K562 (cell line): ENCODE data around the gene SGMS1. TPM values are rescaled to one million over a fixed set of nuclear protein-coding genes. Genes with fewer than 3 reads are reported as not detected.
A peak's percentile ranks its signal among the peaks of the same experiment; 100 is the strongest.

Experiments used
- ARNT ChIP-seq, 2 experiments: fragments of 450-650 bp; IDR thresholded peaks; 2 replicates each; pipeline ENCODE4 v1.6.1; 2016; ENCODE audit warnings: mild to moderate bottlenecking in 1 of 2
- CHD4 ChIP-seq: fragments of 200-600 bp; sonication (generic); IDR thresholded peaks from 3 replicates; pipeline ENCODE4 v1.6.1; 2012; ENCODE audit warnings: low read depth, mild to moderate bottlenecking, mixed read lengths, low read length, inconsistent platforms; ENCODE audit not compliant: insufficient read depth, insufficient replicate concordance, poor library complexity, severe bottlenecking
- ETS1 ChIP-seq: conservative IDR thresholded peaks from 2 replicates; pipeline ENCODE4 v1.6.1; 2011; ENCODE audit warnings: low read depth, mild to moderate bottlenecking, low read length; ENCODE audit not compliant: control insufficient read depth
- ID3 ChIP-seq, 2 experiments: fragments of 250-450 bp in 1 of 2; fragments of 450-650 bp in 1 of 2; sonication (Bioruptor Pico) in 1 of 2; IDR thresholded peaks; 2 replicates each; pipeline versions ENCODE4 v1.6.1 to v1.8.0; 2016 to 2021; ENCODE audit warnings: mild to moderate bottlenecking in 2 of 2, moderate library complexity in 2 of 2, missing compliant biosample characterization in 1 of 2, missing genetic modification characterization in 1 of 2
- JUN ChIP-seq, 2 experiments: sonication (generic) in 1 of 2; formaldehyde crosslinking in 1 of 2; IDR thresholded peaks; 2 replicates each; pipeline versions ENCODE4 v1.6.1 to v1.8.0; 2012 to 2022; ENCODE audit warnings: borderline replicate concordance in 2 of 2, mild to moderate bottlenecking in 2 of 2, improper control_type of control experiment in 1 of 2, low read depth in 1 of 2, low read length in 1 of 2, missing genetic modification reagents in 1 of 2
- MTA3 ChIP-seq: fragments of 450-650 bp; formaldehyde crosslinking; IDR thresholded peaks from 2 replicates; pipeline ENCODE4 v1.6.1; 2017; ENCODE audit warnings: mild to moderate bottlenecking, borderline replicate concordance
- NONO ChIP-seq, 2 experiments: fragments of 200-400 bp in 1 of 2; fragments of 450-650 bp in 1 of 2; formaldehyde crosslinking in 1 of 2; IDR thresholded peaks; 2 replicates each; pipeline ENCODE4 v1.6.1; 2017; ENCODE audit warnings: low read depth in 2 of 2, mild to moderate bottlenecking in 2 of 2, moderate library complexity in 2 of 2, low read length in 1 of 2
- NR2C1 ChIP-seq, 2 experiments: fragments of 450-650 bp; IDR thresholded peaks; 2 replicates each; pipeline ENCODE4 v1.6.1; 2017; ENCODE audit warnings: mild to moderate bottlenecking in 2 of 2, antibody characterized with exemption in 1 of 2, inconsistent platforms in 1 of 2, missing compliant biosample characterization in 1 of 2, missing genetic modification characterization in 1 of 2
- RBBP5 ChIP-seq: fragments of 200-600 bp; sonication (generic); IDR thresholded peaks from 2 replicates; pipeline ENCODE4 v1.6.1; 2012; ENCODE audit warnings: borderline replicate concordance, mild to moderate bottlenecking, low read length, control low read depth, inconsistent platforms; ENCODE audit not compliant: insufficient read depth, poor library complexity, severe bottlenecking
- TFAP4 ChIP-seq: sonication (generic); formaldehyde crosslinking; IDR thresholded peaks from 2 replicates; pipeline ENCODE4 v1.8.0; 2022; ENCODE audit warnings: missing genetic modification reagents, mild to moderate bottlenecking, moderate library complexity, borderline replicate concordance
- polyA plus RNA-seq, 8 experiments: library from polyadenylated mRNA; depleted of rRNA in 4 of 8; stranded (reverse) in 5 of 8; unstranded in 3 of 8; fragments of >200 nt; fragmentation: Nextera tagmentation in 2 of 8; fragmentation: Illumina TruSeq in 1 of 8; extraction: Ambion mirVana in 2 of 8; extraction: Trizol in 1 of 8; gene quantifications; 2 replicates each; pipeline versions ENCODE4 v1.2.1 to v1.2.3, GENCODE V29; 2011 to 2014; ENCODE audit warnings: inconsistent platforms in 1 of 8, missing spikeins in 1 of 8
- total RNA-seq, 7 experiments: library from RNA; depleted of rRNA in 6 of 7; stranded (reverse); fragments of >200 nt in 6 of 7; fragmentation: Illumina TruSeq in 2 of 7; extraction: Trizol in 2 of 7; gene quantifications; 2 replicates each; pipeline versions ENCODE4 v1.2.1 to v1.2.3, GENCODE V29; 2011 to 2021; ENCODE audit warnings: low replicate concordance in 1 of 7
- TF ChIP-seq, protein P1 (sequence below): fragments of 250-450 bp; sonication (Bioruptor Pico); IDR thresholded peaks from 2 replicates; pipeline ENCODE4 v1.8.0; 2022; ENCODE audit warnings: moderate library complexity, mild to moderate bottlenecking, inconsistent platforms
- TF ChIP-seq, protein P2 (sequence below), 2 experiments: fragments of 450-650 bp; IDR thresholded peaks; 2 replicates each; pipeline ENCODE4 v1.6.1; 2018; ENCODE audit warnings: mild to moderate bottlenecking in 2 of 2, low read depth in 1 of 2; ENCODE audit not compliant: partially characterized antibody in 2 of 2
- TF ChIP-seq, protein P3 (sequence below): sonication (generic); formaldehyde crosslinking; IDR thresholded peaks from 2 replicates; pipeline ENCODE4 v1.8.0; 2022; ENCODE audit warnings: missing genetic modification reagents, mild to moderate bottlenecking, borderline replicate concordance

Gene SGMS1
- total and polyA plus RNA-seq, 9 of the 15 experiments (the other 6 are each of a cell fraction or from before 2014, with no cell fraction given): 22.6 to 232 (median 82.2) TPM

DNA sequence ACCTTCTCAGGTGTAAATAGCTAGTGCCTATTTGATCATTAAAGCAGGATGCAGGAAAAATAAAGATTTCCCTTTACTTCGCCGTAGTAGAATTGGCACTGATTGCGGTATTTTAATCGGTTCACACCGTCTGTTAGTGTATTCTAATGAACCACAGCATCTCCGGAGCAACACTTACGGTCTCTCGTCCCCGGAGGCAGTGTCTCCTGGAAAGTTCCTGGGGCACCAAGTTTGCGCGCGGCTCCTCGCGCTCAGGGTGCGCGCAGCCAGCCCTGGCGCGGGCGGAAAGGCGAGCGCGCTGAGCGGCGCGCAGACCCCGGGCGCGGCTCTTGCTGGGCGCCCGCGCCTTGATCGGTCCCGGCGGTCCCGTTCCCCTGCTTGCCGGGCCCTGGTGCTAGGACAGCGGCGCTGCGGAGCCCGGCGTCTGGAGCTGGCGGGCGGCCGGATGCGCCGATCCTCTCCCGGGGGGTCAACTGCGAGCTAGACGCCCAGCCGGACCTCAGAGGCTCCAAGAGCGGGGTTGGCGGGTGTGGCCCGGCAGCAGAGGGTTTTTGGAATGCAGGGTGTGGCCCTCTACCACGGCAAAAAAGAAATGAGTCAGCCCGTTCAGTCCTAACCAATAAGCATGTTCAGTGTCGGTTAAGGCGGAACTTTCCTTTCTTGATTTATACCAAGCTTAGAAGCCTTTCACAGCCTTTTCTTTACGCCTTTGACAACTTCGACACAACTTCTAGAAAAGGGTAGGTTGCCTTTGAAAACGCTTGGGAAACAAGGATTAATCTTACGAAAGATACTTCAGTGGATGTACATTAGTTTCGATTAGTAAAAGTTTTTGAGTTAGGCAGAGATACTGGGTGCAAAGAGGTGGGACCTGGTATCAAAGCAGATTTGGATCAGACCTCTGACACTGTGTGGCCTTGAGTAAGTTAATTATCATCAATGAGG is 205.6 kb downstream of the SGMS1 start (continued):
- no peak; the same call in 1 of the 2 replicates for TF ChIP-seq ETS1
- TF ChIP-seq MTA3: peak; percentile 74; the same call in 1 of the 2 replicates
- TF ChIP-seq, protein P1, sequence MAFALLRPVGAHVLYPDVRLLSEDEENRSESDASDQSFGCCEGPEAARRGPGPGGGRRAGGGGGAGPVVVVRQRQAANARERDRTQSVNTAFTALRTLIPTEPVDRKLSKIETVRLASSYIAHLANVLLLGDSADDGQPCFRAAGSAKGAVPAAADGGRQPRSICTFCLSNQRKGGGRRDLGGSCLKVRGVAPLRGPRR (CRISPR knock-in tag): 0 out of 2 replicates have a peak, but pooled peaks have one; percentile 23
- no peak for TF ChIP-seq NR2C1 (IDR thresholded peaks at IDR 0.05)
- TF ChIP-seq NR2C1 (tag; IDR thresholded peaks at IDR 0.05): no peak
- peak; percentile 90 for TF ChIP-seq RBBP5
- 0 out of 4 replicates have a peak, but pooled peaks of 1 of the 2 experiments have one; percentile 34 for TF ChIP-seq ARNT (IDR thresholded peaks at IDR 0.05)
- TF ChIP-seq, protein P2, sequence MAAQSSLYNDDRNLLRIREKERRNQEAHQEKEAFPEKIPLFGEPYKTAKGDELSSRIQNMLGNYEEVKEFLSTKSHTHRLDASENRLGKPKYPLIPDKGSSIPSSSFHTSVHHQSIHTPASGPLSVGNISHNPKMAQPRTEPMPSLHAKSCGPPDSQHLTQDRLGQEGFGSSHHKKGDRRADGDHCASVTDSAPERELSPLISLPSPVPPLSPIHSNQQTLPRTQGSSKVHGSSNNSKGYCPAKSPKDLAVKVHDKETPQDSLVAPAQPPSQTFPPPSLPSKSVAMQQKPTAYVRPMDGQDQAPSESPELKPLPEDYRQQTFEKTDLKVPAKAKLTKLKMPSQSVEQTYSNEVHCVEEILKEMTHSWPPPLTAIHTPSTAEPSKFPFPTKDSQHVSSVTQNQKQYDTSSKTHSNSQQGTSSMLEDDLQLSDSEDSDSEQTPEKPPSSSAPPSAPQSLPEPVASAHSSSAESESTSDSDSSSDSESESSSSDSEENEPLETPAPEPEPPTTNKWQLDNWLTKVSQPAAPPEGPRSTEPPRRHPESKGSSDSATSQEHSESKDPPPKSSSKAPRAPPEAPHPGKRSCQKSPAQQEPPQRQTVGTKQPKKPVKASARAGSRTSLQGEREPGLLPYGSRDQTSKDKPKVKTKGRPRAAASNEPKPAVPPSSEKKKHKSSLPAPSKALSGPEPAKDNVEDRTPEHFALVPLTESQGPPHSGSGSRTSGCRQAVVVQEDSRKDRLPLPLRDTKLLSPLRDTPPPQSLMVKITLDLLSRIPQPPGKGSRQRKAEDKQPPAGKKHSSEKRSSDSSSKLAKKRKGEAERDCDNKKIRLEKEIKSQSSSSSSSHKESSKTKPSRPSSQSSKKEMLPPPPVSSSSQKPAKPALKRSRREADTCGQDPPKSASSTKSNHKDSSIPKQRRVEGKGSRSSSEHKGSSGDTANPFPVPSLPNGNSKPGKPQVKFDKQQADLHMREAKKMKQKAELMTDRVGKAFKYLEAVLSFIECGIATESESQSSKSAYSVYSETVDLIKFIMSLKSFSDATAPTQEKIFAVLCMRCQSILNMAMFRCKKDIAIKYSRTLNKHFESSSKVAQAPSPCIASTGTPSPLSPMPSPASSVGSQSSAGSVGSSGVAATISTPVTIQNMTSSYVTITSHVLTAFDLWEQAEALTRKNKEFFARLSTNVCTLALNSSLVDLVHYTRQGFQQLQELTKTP (IDR thresholded peaks at IDR 0.05; ENCODE audit: low read depth in 1 of 2, partially characterized antibody in 2 of 2): peak in 1 of 2 experiments; percentile 13
- peak; percentile 56; the same call in 1 of the 2 replicates for TF ChIP-seq TFAP4 (CRISPR knock-in tag)
- TF ChIP-seq NONO (IDR thresholded peaks at IDR 0.05; ENCODE audit: low read depth in 2 of 2, low read length in 1 of 2): peak; percentile 67 to 79; a peak in 3 of 4 replicates
- TF ChIP-seq ID3 (CRISPR knock-in tag; IDR thresholded peaks at IDR 0.05): no peak
- 0 out of 2 replicates have a peak, but pooled peaks have one; percentile 18 for TF ChIP-seq ID3 (tag; IDR thresholded peaks at IDR 0.05)
- peak; percentile 54; the same call in 1 of the 2 replicates for TF ChIP-seq JUN (IDR thresholded peaks at IDR 0.05; ENCODE audit: borderline replicate concordance, low read depth, low read length)
- 0 out of 2 replicates have a peak, but pooled peaks have one; percentile 15 for TF ChIP-seq JUN (CRISPR knock-in tag; IDR thresholded peaks at IDR 0.05; ENCODE audit: borderline replicate concordance)
- TF ChIP-seq, protein P3, sequence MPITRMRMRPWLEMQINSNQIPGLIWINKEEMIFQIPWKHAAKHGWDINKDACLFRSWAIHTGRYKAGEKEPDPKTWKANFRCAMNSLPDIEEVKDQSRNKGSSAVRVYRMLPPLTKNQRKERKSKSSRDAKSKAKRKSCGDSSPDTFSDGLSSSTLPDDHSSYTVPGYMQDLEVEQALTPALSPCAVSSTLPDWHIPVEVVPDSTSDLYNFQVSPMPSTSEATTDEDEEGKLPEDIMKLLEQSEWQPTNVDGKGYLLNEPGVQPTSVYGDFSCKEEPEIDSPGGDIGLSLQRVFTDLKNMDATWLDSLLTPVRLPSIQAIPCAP: no peak
- TF ChIP-seq CHD4: no peak
